ENCODE data around the gene GNE.

DNA sequence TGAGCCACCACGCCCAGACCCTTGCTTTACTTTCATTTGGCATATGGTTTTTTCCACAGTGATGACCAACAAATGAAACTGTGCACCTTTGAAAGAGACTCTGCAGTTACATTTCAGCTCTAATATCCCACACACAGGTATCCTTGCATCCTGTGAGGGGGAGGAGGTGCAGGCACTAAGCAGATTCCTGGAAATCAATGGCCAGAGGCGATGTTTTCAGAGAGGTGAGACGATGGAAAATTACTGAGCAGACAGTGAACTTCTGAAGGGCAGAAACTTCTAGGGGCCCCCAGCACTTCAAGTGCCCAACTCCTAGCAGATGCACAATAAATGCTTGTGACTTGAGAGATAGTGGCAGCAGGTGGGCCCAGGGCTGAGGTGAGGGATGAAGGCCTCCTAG lies 29.8 kb upstream of the GNE start:
- TF ChIP-seq POLR2AphosphoS5 (IDR thresholded peaks at IDR 0.05; ENCODE audit: low read depth) (no peak), EZH2 (IDR thresholded peaks at IDR 0.05; ENCODE audit: low read depth, unreplicated experiment) (no peak), CTCF (conservative IDR thresholded peaks at IDR 0.05; ENCODE audit: low read depth in 2 of 2) (no peak), CREB1 (CRISPR knock-in tag; IDR thresholded peaks at IDR 0.05; ENCODE audit: low read depth) (no peak)

Data from GM23338 (cell line).